Dedifferentiated amniotic fluid mesenchymal stem cell (primary cell): ENCODE results near the gene NOM1.

Source experiments
- DNase-seq: peaks from one replicate; pipeline ENCODE4 v3.0.0-alpha.2; 2016; ENCODE audit errors: extremely low spot score

The NOM1 gene

DNA sequence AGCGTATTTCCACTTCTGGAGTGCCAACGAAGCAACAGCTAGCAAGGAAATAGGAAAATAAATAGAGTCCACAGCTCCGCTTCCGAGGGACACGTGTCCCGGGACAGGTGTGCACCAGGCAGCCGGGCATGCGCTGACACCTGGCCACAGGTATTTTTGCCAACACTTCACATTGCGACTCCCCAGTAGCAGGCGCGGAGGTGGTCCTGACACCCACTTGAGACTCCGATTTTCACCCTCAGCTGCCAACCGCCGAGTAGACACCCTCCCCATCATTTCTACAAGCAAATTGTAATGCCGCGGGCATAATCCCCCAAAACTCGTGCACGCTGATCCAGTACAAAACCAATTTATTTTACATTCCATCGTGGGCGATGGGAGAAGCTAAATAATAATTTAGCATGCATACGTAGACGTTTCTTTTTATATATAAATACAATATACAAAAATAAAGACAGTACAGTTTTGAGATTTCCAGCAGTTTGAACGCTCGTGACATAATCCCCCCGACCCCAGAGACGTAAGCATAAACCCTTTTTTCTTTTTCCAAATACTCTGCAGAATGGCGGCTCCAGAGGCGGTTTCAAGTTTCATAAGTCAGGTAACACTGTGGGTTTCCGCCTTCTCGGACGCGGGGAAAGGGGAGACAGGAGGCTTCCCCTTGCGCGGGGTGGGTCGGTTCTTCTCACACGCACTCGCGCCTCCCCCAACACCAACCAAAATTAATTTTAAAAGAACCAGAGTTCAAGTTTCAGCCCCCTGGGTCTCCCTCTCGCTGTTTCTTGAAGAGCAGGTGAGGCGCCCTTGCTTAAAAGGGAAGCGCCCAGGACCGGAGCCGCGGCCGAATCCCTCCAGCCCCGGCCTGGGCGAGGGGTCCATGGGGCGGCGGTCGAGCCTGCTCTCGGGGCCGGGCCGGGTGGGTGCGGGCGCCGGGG, 55.3 kb downstream of the NOM1 start:
- no peak for DNase-seq

DNA sequence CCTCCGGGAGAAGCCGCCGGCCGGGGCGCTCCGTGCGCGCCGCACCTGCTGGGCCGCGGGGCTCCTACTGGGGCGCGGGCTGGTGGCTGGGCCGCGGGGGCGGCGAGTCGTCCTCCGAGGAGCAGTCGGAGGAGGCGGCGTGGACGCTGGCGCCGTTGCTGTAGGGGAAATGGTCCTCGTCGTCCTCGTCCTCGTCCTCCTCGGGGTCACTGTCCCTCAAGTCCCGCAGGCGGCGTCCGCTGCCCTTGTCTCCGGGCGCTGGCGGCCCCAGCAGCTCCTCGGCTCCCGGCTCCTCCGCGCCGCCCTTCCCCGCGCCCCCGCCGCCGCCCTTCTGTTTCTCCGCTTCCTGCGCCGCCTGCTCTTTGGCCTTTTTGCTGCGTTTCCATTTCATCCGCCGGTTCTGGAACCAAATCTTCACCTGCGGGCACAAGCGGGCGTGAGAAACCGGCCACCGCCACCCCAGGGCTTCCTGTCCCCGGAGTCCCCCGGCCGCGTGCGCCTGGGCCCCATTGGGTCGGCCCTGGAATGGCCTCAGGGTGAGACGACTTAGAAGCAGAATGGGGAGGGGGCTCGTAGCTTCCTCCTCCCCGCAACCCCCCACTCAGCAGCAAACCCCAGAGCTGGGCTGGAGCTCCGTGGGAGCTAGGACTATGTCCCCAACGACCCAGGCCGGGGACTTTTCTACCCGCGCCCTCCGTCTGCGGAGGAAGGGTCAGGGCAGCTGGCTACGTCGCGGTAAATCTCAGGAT, 56.1 kb downstream of the NOM1 start:
- DNase-seq: no peak

DNA sequence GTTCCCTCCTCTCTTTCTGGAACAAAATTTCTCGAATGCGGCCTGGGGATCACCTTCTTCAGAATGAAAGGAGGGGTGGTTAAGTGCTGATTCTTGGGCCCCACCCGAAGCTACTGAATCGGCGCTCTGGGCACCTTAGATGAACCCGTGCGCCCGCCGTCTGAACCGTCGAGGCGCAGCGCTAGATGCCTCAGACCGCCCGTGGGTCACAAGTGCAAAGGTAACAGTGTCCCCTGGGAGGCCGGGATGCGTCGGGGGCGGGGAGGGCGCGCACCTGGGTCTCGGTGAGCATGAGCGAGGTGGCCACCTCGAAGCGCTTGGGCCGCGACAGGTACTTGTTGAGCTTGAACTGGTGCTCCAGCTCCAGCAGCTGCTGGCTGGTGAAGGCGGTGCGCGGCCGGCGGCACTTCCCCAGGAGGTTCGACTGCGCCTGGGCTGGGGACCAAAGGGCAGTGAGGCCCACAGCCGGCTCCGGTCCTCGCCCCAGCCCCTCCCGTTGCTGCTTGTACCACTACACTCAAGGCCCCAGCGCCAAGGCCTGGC, 56.8 kb downstream of the NOM1 start:
- no peak for DNase-seq

DNA sequence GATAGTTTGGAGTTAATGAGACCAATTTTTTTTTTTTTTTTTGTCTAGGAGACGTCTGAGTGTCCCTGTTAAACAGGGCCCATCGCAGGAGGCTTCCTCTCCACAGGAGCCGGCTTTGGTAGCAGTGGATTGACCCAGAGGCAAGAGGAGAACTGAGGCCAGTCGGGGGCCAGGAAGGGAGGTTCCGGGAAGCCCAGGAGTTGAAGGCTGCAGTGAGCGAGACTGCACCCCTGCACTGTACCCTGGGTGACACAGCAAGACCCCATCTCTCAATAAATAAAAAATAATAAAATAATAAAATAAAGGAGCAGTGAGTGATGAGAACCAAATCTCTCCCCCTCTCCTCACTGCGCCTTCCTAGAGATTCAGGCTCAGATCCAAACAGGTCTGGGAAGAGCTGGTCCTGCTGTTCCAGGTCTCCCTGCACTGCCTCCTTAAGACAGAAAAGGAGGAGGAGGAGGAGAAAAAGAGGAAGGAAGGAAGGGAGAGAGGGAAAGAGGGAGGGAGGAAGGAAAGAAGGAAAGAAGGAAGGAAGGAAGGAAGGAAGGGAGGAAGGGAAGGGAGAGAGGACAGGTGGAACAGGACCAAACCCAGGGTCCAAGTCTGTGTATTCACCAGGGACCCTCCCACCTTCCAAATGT, 57.4 kb downstream of the NOM1 start:
- no peak for DNase-seq

DNA sequence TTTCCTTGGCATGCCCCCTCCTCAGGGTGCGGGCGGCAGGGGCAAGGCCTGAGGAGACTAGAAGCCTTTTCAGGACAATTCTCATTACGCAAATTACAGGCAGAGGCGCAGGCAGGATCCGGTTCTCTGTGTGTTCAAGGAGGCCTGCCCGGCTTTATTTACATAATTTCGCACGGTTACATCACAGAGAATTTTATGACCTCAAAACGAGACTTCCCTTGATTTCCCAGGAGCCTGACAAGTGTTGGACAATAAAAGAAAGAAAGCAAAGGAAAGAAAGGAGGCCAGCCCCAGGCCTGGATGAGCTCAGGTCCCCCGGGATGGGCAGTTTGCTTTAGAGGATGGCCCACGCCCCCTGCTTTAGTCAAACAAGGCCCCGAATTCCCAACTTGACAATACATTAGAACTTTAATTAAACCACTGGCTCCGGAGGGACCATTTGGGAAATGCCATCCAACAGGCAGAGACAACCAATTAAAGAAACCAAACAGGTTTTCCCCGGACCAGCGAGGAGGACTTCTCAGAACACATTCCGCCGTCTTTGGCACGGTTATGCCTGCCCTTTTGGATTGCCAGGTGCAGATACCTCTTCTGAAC, 58.1 kb downstream of the NOM1 start:
- no peak for DNase-seq

DNA sequence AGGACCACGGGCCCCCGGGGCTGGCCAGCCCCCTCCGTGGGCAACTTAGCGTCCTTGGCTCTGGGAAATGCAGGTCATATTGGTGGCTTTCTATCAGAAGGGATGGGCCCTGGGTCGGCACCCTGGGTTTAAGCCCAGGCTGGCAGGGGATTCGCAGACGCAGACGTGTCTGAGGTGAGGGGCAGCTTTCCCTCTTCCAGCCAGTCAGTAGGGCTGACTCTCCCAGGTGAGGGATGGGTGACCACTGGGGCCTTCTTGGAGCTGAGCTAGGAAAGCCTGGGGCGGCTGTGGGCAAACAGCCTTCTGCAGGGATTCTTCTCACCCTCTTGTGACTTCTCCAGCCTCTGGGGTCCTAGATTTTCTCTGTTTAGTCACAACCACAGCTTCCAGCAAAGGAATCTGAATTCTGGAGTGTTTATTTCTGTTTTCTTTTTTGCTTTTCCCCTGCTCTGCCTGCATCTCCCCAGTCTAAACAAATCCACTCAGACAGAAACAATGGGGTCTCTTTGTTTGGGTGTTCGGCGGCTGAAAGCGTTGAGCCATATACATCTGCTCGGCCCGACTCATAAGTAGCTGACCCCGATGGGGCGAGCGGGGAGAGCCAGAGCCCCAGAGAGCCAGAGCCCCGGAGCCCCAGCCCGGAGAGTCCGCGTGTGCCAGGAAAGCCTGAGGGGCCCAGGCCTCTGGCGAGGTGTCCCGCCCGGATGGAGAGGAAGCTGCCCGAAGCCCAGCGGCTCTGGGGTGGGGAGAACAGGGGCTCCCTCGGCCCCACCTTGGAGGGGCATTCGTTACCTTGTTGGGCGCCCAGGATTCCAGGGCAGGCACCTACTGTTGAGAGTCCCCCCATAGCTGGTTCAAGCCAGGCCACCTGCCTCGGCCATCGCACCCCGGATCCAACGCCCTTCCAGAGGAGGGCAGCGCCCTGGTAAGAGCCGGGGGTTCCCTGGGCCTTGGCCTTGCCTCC, 59.0 kb downstream of the NOM1 start:
- no peak for DNase-seq

DNA sequence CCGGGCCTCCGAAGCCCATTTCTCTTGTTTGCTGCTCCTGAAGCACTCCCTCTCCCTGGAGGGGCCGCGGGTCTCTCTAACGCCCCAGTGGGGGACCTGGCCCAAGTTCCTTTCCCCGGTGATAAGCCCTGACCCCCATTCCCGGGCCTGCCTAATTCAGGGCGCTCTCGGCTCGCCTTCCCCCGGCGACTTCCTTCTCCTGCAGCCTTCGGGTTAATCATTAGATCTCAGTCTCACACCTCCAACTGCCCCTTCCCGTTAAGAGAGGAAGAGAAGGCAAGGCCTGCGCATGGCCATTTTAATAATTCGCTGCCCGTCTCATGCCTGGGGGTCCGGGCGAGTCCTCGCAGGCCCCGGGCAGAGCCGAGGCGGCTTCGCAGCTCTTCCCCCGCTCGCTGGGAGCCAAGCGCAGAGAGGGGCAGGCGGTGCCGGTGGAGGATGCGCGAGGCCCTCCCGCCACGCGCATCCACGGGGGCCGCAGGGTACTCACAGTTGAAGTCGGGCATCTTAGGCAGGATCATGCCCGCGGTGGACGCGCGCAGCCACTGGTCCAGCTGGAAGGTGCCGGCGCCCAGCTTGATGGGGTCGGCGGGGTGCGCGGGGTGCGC, 59.8 kb downstream of the NOM1 start:
- DNase-seq: no peak

DNA sequence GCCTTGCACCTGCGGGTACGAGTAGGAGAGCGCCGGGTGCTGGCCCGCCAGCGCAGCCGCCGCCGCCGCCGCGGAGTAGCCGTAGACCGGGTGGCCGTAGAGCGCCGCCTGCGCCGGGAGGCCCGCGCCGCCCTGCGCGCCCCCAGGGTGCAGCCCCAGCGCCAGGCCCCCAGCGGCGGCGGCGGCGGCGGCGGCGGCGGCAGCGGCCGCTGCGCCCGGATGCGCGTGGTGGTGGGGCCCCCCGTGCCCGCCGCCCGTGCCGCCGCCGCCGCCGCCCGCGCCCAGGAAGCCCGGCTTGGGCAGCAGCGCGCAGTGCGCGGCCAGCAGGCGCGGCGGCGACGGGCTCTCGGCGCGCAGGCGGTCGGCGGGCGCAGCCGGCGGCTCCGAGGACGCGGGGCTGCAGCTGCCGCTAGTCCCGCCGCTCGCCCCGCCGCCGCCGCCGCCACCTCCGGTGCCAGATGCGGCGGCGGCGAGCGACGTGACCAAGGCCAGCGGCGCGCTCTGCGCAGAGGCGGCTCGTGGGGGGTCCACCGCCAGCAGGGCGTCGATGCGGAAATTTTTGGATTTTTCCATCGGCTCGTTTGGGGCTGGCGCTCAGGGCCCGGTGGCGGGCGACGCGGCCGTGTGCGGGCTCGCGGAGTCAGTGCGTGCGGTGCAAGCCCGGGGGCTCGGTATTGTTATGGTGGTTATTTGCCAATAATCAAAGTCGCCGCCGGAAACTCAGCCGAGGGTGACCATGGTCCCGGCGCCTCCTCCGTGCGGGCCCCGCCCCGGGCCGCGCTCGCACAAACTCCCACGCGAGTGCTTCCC, 60.5 kb downstream of the NOM1 start:
- no peak for DNase-seq

DNA sequence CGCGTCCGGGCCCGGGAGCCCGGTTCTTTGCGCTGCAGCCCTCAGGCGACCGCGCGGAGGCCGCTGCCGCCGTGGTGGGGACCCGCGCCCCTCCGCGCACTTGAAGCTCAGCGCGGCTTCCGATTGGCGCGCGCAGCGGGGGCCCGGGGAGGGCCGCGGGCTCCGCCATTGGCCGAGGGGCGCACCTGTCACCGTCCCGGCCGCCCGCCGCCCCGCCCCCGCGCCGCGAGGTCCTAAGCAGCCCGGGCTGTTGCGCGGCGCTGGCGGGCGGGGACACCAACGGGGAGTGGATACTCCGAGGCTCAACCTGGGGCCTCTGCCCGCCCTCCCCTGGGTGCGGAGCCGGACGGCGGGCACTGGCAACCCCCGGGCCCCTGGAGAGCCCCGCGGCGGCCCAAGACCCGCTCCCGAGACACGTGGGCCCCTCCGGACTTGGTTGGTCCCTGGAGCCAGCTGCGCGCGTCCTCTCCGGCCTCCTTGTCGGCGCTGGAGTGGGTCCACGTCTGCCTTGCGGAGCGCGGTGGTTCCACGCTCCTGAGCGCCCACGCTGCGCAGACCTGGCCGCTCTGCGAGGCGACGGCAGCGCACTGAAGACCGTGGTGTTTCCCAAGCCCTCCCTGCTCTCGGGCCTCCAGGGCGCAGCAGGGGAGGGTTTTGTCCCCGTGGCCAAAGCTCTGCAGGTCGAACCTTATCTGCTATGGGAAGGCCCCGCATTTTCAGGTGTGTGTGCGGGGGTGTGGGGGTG, 61.2 kb downstream of the NOM1 start, which contains the start of gene MNX1:
MNX1 (minus strand) TSS at position 76 of the 745 bp plus-strand sequence. CDS start 313 bp downstream, outside the sequence.
- no peak for DNase-seq

DNA sequence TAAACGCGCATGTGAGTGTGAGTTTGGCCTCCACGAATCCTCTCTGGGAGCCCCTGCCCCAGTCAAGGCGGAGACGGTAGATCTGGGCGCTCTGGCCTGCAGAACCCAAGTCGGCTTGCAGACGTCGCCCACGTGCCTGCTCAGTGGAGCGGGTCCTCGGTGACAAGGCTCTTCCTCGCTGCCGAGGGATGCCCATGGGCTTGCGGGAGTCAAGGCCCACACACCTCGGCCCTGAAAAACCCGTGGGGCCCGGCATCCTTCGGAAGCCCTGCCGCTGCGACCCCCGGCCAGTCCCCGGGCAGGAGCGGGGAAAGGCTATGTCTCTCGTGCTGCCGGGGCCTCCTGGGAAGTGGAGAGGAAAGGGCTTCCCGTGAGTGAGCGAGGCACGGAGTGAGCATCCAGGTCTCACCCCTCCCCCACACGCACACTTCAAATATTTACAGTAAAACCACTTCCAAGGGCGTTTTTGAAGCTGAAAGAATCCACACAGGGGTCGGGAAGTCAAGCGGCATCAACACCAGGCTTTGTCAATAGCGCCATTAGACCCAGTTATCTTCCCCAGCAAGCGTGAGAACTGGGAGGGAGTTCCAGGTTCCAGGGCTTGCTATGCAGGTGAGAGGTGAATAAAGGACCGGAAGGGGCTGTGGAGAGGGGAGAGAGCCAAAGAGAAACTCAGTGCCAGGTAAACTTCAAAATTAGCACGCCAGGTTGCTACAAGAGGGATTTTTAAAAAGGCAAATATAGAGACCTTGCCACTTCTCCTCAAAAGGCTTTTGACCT, 62.0 kb downstream of the NOM1 start:
- DNase-seq: no peak

DNA sequence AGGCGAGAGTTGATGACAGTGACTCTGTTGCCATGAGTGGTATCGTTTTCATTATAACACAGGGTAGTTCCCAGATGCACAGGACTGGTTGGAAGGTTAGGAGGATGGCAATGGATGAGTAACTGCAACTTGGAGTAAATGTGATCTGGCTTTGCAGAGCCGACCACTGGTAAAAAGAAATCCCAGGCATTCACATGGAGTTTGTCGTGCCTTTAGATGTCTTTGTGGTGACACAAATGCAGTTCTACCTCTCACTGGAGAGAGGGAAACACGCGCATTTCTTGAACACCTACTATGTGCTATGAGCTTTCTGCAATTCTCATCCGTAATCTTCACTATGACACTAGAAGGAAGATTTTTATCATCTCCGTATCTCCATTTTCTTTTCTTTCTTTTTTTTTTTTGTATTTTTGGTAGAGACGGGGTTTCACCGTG, 62.6 kb downstream of the NOM1 start:
- DNase-seq: no peak

DNA sequence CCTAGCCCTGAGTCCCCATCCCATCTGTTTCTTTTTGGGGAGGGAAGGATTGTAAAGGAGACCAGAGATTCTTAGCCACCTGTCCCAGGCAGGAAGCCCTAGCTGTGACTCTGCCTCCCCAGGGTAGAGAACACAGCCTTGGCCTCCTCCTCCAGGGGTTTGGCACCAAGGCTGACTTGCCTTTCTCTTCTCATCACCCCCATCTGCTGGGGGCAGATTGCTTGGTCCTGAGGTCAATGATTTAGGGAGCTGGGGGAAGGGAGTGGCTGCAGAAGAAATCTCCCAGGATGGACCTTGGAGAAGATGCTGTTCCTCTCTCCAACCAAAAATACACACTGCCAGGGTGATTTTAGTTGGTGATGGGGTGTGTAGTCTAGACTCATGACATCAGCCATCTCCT, 63.6 kb downstream of the NOM1 start:
- no peak for DNase-seq

DNA sequence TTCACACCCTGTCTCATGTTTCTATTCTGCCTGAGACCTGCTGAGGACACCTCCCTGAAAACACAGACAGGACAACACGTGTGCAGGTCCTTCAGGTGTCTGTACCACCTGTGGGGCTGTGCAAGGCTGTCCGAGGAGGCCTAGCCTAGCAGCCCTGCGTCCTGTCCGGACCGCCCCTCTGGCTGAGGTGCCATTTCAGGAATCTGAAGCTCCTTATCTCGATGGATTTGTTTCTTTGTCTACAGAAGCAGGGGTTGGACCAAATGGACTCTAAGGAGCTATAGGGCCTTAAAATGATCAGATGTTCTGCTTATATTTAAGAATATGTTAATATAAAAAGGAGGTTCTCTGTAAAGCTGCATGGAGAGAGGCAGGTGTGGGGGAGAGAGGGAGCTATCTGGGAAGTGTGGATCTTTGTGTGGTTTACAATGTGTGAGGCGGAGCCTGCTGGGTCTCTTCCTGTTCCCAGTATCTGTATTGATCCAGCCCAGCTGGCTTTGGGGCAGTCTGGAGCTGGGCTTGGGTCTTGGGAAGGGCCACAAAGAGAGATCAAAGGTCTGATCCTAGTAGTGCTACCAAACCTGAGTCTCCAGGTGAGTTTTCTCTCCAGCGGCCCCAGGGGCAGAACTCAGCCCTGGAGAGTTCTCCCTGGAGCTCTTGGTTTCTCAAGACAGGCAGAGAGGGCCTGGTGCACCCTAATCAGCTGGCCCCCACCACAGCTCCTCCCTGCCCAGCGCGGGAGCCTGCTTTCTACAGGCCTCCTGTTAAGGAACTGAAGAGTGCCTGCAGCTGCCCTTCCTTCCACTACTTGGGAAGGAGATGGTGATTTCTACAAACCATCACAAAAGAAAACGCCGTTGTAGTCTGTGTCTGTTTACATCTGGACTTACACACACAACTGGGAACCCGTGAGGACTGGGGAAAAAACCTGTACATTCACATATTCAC, 64.4 kb downstream of the NOM1 start:
- no peak for DNase-seq

DNA sequence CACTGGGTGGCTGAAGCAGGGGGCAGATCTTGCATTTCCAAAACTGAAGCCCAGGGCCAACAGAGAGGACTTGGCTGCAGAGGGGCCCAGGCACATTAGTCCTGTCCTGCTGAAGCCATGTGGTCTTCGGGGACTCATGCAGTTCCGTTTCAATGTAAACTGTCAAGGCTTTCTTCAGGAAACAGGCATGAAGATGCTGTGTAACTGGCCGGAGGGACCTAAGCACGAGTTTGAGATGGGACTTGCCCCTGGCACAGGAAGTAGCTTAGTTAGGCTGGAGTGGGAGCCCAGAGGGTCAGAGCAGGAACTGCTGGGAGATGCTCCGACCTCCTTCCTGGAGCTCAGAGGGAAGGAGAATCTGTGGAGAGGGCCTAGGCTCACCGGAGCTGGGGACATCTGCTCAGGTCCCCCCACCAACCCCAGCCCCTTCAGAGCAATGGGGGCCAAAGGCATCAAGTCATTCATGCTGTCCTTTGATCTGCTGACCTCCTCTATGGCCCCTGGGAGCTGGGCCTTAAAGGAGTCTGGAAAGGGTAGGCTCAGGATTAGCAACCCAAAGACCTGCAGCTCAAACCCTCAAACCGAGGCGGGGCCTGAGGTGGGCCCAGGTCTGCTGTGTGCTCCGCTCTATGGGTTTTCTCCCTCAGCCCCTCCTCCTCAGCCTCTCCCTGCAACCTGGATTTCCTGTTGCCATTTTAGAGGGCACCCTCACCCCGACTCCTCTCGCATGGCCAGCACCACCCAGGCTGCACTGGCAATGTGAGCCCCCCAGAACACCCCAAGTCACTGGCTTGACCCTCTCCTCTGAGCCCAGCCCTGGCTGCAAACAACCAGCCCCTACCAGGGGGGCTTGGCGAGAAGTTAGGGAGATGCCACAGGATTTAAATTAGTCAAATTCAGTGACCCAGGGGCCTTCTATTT, 65.4 kb downstream of the NOM1 start:
- DNase-seq: no peak

DNA sequence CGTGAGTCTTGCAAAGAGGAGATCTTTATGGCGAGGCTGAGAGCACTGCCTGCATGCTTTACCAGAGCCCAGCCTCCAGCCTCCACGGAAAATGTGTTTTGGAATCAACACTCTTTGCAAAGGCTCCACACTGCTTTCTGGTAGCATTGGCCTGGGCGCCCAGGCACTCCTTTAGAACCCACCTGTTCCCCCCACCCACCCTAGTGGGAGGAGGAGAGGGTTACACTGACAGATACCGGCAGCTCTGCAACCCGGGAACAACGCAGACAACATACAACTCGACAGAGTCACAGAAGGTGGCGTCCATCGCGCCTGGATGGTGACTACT, 66.5 kb downstream of the NOM1 start:
- no peak for DNase-seq
